GM19035 (cell line): ENCODE measurements around the gene IARS2.
"Not testable (repeated sequence)": the region's sequence is repeated elsewhere in the genome, so short reads cannot be mapped to it uniquely, and the experiment has no call there.

Experiments
- ATAC-seq: cut with Tn5 transposase; IDR thresholded peaks from one replicate; pipeline ENCODE4 v1.9.1; 2021; ENCODE audit not compliant: unreplicated experiment

Gene IARS2

GRCh38 chr1:220164116-220164515 is 70.2 kb downstream of the IARS2 start:
- ATAC-seq, result no peak

DNA sequence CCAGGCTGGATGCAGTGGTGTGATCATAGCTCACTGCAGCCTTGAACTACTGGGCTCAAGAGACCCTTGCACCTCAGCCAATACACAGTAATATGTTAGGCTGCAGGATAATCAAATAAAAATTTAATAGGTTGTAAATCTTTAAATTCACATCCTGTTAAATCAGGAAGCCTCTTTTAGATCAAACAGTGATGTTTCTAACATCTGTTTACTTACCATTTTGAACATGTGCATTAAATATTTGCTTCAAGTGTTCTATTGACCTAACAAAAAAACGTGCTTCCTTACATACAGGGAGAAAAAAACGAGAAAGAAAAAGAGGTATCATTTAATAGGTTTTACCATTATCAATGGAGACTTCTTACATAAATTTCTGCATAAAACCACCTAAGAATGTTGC is 70.6 kb downstream of the IARS2 start:
- ATAC-seq, result no peak

- no peak for ATAC-seq
Measured at GRCh38 chr1:220166853-220167252, 72.9 kb downstream of the IARS2 start.

DNA sequence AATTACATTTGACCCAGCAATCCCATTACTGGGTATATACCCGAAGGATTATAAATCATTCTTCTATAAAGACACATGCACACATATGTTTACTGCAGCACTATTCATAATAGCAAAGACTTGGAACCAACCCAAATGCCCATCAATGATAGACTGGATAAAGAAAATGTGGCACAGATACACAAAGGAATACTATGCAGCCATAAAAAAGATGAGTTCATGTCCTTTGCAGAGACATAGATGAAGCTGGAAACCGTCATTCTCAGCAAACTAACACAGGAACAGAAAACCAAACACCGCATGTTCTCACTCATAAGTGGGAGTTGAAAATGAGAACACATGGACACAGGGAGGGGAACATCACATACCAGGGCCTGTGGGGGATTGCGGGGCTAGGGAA is 76.0 kb downstream of the IARS2 start:
- ATAC-seq, result not testable (repeated sequence)

DNA sequence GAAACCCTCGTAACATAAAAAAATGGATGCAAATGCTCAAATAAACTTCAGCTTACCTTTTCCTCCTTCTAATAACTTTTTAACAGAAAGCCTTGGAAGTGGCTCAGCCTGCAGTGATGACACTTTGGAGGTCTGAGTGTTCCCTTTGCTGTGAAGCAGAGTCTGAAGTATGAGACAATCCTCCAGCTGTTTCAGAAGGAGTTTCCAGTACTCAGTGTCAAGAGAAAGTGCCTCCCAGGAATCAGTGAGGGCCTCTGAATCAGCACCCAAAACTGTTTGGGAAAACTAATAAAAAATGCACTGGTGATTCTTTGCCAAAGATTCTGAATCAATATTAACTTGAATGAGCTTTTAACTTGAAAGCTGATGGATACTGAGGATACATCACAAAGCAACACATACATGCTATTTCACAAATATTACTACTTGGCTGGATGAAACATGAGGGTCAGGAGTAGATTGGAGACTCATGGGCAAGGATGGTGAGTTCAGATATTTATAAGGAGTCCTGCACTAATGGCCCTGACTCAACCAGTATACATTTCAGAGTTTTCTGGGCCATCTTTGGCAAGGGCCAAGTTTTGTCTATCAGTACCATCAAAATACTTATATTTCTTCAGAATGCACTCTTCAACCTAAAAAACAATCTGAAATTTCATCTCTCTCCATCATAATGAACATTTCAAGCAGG is 77.0 kb downstream of the IARS2 start:
- no peak for ATAC-seq

GRCh38 chr1:220176540-220176939 is 82.6 kb downstream of the IARS2 start:
- no peak for ATAC-seq

- ATAC-seq, result no peak
Measured at GRCh38 chr1:220182111-220182510, 88.2 kb downstream of the IARS2 start.

DNA sequence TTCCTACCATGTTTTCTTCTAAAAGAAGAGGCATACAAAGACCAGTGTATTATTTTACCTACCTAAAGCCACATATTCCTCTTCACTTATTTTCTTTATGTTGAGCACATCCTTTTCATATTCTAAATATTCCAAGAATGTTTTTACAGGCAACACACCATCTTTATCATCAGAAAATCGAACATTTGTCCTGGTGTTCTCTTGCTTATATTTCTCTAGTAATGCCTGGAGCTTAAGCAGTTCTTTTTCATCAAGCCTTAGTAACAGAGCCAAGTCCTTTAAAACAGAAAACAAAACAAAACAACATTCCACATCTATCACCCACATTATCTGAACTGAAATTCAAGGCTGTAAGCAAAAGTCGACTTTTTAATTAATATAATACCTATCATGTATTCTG is 88.7 kb downstream of the IARS2 start:
- no peak for ATAC-seq

DNA sequence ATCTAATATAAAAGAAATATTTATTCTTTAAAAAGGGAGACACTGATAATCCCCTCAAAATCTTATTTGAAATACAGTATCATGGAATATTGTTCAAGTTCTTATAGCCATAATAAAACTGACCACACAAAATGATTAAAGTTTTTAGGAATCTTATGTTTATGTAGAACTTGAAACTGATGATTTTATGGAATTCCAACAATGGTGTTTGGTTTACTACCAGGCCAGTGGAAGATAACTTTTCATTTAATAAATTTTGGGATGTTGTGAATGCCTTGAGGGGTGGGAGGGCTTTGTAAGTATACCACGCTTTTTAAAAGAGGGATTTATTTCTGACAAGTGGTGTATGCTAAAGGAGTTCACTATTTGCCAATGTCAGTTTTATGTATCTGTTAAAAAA is 90.6 kb downstream of the IARS2 start:
- ATAC-seq, result no peak

DNA sequence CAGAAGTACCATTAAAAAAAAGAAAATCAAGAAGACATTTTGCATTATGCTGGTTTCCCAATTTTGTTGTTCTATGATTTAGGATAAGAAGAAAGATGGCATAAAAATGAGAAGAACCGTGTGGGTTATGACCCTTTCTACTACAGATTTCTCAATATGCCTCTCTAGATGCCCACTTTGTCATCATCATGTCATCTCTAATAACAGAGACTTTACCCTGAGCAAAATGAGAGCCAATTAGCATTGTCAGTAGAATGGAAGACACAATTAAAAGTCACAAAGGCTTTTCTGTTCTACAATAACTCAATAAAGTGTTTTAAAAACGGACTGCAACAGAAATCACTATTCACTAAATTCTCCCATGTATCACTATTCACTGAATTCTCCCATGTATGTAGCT is 92.8 kb downstream of the IARS2 start:
- ATAC-seq, result no peak

- no peak for ATAC-seq
Measured at GRCh38 chr1:220188538-220188937, 94.6 kb downstream of the IARS2 start.

- ATAC-seq, result no peak
Measured at GRCh38 chr1:220189750-220190347, 95.9 kb downstream of the IARS2 start.

DNA sequence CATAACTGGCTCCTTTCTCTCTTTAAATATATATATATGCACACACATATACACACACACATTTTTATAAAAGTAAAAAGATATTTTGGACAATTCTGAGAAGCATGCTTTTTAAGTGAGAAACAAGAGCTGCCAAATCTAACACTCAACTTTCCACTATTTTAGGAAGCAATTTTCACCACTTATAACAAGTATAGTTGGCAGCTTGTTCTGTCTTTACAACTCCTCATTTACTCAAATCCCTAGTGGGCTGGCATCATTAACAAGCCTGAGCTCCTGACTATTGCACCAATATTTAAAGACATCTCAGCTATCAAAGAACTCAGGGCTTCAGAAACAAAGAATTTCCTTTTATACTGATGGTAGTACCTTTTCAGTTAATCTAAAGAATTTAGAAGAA is 101.8 kb downstream of the IARS2 start:
- ATAC-seq, result no peak
